ENCODE data around the gene SENP6. TPM values are rescaled to one million over a fixed set of nuclear protein-coding genes. Genes with fewer than 3 reads are reported as not detected.
"Not testable (repeated sequence)": the region's sequence is repeated elsewhere in the genome, so short reads cannot be mapped to it uniquely, and the experiment has no call there.

The SENP6 gene
- total RNA-seq, 2 experiments from 2014 or later: 58.6 to 59.2 TPM

DNA sequence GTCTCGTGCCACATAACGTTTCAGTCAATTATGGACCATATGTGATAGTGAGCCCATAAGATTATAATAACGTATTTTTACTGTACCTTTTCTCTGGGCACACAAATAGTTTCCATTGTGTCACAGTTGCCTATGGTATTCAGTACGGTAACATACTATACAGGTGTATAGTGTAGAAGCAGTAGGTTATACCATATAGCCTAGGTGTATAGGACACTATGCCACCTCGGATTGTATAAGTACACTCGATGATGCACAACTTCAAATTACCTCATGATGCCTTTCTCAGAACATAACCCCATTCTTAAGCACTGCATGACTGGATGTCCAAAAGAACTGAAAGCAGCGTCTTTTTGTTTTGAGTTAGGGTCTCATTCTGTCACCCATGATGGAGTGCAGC is 87.9 kb downstream of the SENP6 start:
- Mint-ChIP-seq H3K27me3 (no peaks in the 10 kb centered on the region), H3K36me3 (ENCODE audit: low read depth) (peaks cover 46% of the 10 kb centered on the region), H3K4me3 (no peak overlapping the region), H3K4me1 (peaks cover 15% of the 10 kb centered on the region), H3K9me3 (no peaks in the 10 kb centered on the region), H3K27ac (no peak overlapping the region)
- ChIA-PET POLR2A (no interaction called here), CTCF (no interaction called here)
- DNase-seq: no peak

DNA sequence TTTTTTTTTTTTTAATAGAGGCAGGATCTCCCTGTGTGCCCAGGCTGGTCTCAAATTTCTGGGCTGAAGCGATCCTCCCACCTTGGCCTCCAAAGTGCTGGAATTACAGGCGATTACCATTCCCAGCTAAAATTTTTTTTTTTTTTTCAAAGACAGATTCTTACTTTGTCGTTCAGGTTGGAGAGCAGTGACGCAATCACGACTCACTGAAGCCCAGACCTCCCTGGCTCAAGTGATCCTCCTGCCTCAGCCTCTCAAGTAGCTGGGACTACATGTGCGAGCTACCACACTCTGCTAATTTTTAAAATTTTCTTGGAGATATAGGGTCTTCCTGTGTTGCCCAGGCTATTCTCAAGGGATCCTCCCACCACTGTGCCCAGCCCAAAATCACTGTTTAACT is 89.3 kb downstream of the SENP6 start:
- ChIA-PET CTCF (no interaction called here), POLR2A (interaction anchor here (0.9 kb wide), 1 partner anchor 90 kb away, joined by 3 read pairs; the partner anchor contains the start of gene SENP6)
- Mint-ChIP-seq H3K4me3 (no peak overlapping the region), H3K4me1 (peaks cover 15% of the 10 kb centered on the region), H3K9me3 (no peaks in the 10 kb centered on the region), H3K36me3 (ENCODE audit: low read depth) (peaks cover 39% of the 10 kb centered on the region), H3K27ac (no peak overlapping the region), H3K27me3 (no peaks in the 10 kb centered on the region)
- no peak for DNase-seq

DNA sequence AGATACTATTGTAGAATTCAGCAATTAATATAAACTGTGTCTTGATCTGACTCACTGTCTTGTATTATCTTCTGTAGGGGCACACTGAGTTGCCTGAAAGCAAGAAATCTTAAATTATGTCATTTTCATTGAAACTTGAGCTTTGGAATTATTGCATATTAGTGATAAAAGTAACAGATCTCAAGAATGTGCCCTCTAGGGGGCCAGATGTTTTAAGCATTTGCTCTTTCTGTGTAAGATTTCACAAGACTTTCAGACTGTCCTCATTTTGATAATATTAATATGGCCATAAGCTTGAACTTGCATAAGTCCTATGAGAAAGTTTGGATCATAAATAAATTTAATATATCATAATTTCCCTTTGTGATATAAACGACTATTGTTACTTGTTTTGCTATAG is 91.9 kb downstream of the SENP6 start:
- ChIA-PET CTCF (no interaction called here), POLR2A (no interaction called here)
- Mint-ChIP-seq H3K9me3 (no peaks in the 10 kb centered on the region), H3K4me1 (no peaks in the 10 kb centered on the region), H3K36me3 (ENCODE audit: low read depth) (peaks cover 32% of the 10 kb centered on the region), H3K27me3 (no peaks in the 10 kb centered on the region), H3K27ac (no peak overlapping the region), H3K4me3 (no peak overlapping the region)
- DNase-seq: no peak

DNA sequence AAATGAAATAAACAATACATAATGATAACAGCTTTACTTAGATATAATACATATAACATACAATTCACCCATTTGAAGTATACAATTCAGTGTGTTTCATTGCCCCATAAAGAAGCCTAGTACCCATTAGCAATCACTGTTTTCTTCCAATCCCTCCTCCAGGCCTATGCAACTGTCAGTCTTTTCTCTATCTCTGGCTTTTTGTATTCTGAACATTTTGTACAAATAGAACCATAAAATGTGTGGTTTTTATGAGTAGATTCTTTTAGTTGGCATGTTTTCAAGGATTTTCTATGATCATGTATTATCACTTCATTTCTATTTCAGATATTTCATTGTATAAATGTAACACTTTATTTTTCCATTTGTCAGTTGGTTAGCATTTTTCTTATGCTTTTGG is 92.7 kb downstream of the SENP6 start:
- ChIA-PET POLR2A (no interaction called here), CTCF (no interaction called here)
- H3K4me1 Mint-ChIP-seq: no peaks in the 10 kb centered on the region

DNA sequence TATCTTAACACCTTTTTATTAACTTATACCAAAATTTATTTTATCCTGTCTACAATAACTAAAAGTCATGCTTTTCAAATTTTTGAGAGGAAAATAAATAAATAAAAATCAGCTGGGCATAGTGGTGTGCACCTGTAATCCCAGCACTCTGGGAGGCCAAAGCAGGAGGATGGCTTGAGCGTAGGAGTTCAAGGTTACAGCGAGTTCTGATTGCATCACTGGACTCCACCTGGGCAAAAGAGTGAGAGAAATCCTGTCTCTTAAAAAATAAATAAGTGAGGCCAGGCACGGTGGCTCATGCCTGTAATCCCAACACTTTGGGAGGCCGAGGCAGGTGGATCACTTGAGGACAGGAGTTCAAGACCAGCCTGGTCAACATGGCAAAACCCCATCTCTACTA is 106.7 kb downstream of the SENP6 start:
- H3K27ac Mint-ChIP-seq, CTCF ChIA-PET, POLR2A ChIA-PET, H3K9me3 Mint-ChIP-seq, H3K4me1 Mint-ChIP-seq, DNase-seq, H3K27me3 Mint-ChIP-seq, H3K4me3 Mint-ChIP-seq: not testable (repeated sequence)
- H3K36me3 Mint-ChIP-seq (ENCODE audit: low read depth): peaks cover 39% of the 10 kb centered on the region

More for the DNA sequence above, 92.7 kb downstream of the SENP6 start:
- H3K36me3 Mint-ChIP-seq (ENCODE audit: low read depth): peaks cover 31% of the 10 kb centered on the region
- H3K4me3 Mint-ChIP-seq: no peak overlapping the region
- no peaks in the 10 kb centered on the region for H3K27me3 Mint-ChIP-seq
- no peak overlapping the region for H3K27ac Mint-ChIP-seq
- no peak for DNase-seq
- no peaks in the 10 kb centered on the region for H3K9me3 Mint-ChIP-seq

DNA sequence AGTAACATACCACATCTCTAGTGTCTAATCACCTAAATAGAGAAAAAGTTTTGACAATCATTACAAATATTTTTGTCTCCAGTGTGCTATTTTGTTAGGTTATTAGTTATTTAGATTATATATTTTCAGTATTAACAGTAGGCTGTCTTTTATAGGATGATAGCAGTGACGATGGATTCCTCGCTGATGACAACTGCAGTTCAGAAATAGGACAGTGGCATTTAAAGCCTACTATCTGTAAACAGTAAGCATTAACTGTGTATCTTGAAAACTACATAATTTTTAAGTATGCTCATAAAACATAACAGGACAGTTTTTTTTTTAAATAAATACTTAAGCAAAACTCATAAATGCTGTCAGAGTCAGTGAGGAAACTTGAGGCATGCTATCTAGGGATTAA is 109.5 kb downstream of the SENP6 start:
- ChIA-PET POLR2A (no interaction called here), CTCF (no interaction called here)
- no peak overlapping the region for H3K27ac Mint-ChIP-seq
- no peak for DNase-seq
- H3K9me3 Mint-ChIP-seq: no peaks in the 10 kb centered on the region
- no peaks in the 10 kb centered on the region for H3K27me3 Mint-ChIP-seq
- no peak overlapping the region for H3K4me3 Mint-ChIP-seq
- no peaks in the 10 kb centered on the region for H3K4me1 Mint-ChIP-seq
- peaks cover 39% of the 10 kb centered on the region for H3K36me3 Mint-ChIP-seq (ENCODE audit: low read depth)

DNA sequence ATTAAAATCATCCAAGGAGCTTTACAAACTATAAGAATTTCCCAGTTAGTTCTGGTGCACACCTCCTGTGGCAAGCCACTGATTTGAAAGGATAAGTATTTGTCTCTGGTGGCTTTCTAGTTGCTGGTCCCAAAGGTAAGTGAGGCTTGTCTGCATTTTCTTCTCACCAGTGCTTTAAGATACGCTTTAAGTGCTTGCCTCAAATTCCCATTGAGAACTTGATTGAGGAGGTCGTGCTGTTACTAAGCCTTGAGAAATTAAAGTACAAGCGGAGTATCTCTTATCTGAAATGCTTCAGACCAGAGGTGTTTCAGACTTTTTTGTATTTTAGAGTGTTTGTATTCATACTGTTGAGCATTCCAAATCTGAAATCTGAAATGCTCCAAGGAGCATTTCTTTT is 117.5 kb downstream of the SENP6 start:
- POLR2A ChIA-PET: no interaction called here
- Mint-ChIP-seq H3K4me1 (no peaks in the 10 kb centered on the region), H3K27ac (no peak overlapping the region), H3K4me3 (no peak overlapping the region), H3K36me3 (ENCODE audit: low read depth) (peaks cover 16% of the 10 kb centered on the region), H3K27me3 (no peaks in the 10 kb centered on the region), H3K9me3 (no peaks in the 10 kb centered on the region)
- CTCF ChIA-PET: no interaction called here
- no peak for DNase-seq

DNA sequence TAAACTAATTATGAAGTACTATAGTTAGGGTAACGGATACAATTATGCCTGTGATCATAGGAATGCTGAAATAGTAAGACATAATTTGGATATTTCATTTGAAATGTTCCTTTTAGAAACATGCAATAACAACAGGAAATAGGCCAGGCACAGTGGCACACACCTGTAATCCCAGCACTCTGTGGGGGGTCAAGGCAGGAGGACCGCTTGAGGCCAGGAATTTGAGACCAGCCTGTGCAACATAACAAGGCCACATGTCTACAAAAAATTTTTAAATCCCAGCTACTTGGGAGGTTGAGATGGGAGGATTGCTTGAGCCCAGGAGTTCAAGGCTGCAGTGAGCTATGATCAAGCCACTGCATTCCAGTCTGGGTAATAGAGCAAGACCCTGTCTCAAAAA is 121.7 kb downstream of the SENP6 start:
- H3K27me3 Mint-ChIP-seq: no peaks in the 10 kb centered on the region
- POLR2A ChIA-PET: no interaction called here

DNA sequence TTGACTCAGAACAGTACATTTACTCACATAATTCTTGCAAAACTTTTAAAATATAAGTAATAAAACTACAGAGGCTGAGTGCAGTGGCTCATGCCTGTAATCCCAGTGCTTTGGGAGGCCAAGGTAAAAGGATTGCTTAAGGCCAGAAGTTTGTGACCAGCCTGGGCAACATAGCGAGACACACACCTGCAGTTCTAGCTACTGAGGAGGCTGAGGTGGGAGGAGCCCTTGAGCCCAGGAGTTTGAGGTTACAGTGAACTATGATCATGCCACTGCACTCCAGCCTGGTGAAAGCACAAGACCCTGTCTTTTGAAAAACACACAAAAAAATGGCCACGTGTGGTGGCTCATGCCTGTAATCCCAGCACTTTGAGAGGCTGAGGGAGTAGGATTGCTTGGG is 125.5 kb downstream of the SENP6 start:
- ChIA-PET POLR2A (no interaction called here), CTCF (no interaction called here)
- Mint-ChIP-seq H3K27me3 (no peaks in the 10 kb centered on the region), H3K4me3 (no peak overlapping the region), H3K27ac (no peak overlapping the region), H3K4me1 (no peaks in the 10 kb centered on the region), H3K9me3 (no peaks in the 10 kb centered on the region), H3K36me3 (ENCODE audit: low read depth) (no peaks in the 10 kb centered on the region)
- DNase-seq: no peak

More for the DNA sequence above, 121.7 kb downstream of the SENP6 start:
- H3K27ac Mint-ChIP-seq: no peak overlapping the region
- no peaks in the 10 kb centered on the region for H3K36me3 Mint-ChIP-seq (ENCODE audit: low read depth)
- no peak overlapping the region for H3K4me3 Mint-ChIP-seq
- H3K9me3 Mint-ChIP-seq: no peaks in the 10 kb centered on the region
- no peaks in the 10 kb centered on the region for H3K4me1 Mint-ChIP-seq
- CTCF ChIA-PET: no interaction called here
- DNase-seq: no peak

DNA sequence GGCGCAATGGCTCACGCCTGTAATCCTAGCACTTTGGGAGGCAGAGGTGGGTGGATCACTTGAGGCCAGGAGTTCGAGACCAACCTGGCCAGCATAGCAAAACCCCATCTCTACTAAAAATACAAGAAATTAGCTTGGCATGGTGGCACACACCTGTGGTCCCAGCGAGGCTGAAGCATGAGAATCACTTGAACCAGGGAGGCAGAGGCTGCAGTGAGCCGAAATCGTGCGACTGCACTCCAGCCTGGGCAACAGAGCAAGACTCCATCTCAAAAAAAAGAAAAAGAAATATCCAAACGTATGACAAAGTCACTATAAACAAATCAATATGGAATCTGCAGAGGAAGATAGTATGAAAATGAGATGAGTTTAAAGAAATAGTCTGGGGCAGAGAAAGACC is 129.3 kb downstream of the SENP6 start:
- DNase-seq; H3K36me3 Mint-ChIP-seq (ENCODE audit: low read depth); H3K4me1 Mint-ChIP-seq; H3K27ac Mint-ChIP-seq; H3K27me3 Mint-ChIP-seq; H3K9me3 Mint-ChIP-seq; CTCF ChIA-PET; H3K4me3 Mint-ChIP-seq; POLR2A ChIA-PET: not testable (repeated sequence)

DNA sequence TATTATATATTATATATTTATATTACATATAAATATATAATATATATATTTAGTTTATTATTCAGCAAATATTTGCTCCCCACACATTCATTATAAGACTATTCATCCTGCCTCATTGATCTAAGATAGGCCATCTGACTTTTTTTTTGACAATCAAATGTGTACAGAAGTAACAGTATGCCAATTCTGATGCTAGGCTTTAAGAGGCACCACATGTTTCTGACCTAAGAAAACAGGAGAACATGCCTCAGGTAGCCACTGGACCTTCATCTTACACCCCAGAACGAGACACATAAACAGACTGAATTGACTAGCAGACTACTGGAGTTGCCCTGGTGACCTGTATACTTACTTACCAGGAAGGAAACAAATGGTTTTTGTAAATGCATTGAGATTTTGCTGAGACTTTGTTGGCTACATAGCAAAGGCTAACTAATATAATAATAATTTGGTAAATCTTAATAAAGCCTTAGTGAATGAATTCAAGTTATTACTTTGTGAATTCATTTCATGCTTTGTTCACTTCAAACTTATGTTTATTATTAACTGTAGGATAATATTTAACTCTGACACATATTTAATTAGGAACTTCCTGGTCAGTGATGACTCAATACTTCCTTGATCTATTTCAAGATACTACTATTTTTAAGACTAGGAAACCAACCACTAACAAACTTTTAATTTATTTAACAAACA is 134.0 kb downstream of the SENP6 start:
- Mint-ChIP-seq H3K27me3 (no peaks in the 10 kb centered on the region), H3K27ac (no peak overlapping the region), H3K9me3 (no peaks in the 10 kb centered on the region), H3K36me3 (ENCODE audit: low read depth) (no peaks in the 10 kb centered on the region), H3K4me3 (no peak overlapping the region), H3K4me1 (no peaks in the 10 kb centered on the region)
- ChIA-PET CTCF (interaction anchor here (0.6 kb wide), 1 partner anchor 239 kb away, joined by 3 read pairs; no protein-coding TSS in a partner anchor), POLR2A (no interaction called here)
- DNase-seq: no peak

DNA sequence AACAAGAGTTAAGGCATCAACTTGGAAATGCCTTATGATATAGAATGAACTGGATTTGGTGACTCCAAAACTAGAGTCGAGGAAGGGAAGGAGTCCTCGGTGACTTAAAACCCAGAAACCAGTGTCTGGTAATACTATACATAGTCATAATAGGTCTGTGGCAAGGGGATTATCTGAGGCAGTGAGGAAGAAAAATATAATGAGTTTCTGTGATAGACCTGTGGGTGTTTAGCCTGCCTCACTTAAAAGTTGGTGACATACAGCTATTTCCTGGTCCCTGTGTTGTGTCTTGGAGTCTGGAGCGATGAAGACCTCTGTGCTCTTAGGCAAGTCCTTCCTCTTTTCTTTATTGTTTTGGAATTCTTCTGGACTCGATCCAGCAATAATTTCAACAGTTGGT is 142.3 kb downstream of the SENP6 start:
- no peak for DNase-seq
- Mint-ChIP-seq H3K27me3 (peaks cover 19% of the 10 kb centered on the region), H3K27ac (no peak overlapping the region), H3K4me3 (no peak overlapping the region), H3K36me3 (ENCODE audit: low read depth) (no peaks in the 10 kb centered on the region), H3K9me3 (no peaks in the 10 kb centered on the region), H3K4me1 (peaks cover 7% of the 10 kb centered on the region)
- ChIA-PET POLR2A (no interaction called here), CTCF (no interaction called here)

DNA sequence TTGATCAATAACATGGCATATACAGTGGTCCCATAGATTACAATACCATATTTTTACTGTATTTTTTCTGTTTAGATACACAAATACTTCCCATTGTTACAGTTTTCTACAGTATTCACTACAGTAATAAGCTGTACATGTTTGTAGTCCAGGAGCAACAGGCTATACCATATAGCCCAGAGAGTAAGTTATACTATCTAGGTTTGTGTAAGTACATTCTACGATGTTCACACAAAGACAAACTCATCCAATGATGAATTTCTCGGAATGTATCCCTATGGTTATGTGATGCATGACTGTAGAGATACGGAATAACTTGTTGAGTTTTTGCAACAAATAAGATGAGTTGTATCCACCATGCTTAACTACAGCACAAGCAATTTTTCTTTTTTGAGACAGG is 143.7 kb downstream of the SENP6 start:
- CTCF ChIA-PET: no interaction called here
- H3K36me3 Mint-ChIP-seq (ENCODE audit: low read depth): no peaks in the 10 kb centered on the region
- DNase-seq: no peak
- H3K27me3 Mint-ChIP-seq: peaks cover 23% of the 10 kb centered on the region
- H3K9me3 Mint-ChIP-seq: no peaks in the 10 kb centered on the region
- H3K4me1 Mint-ChIP-seq: peaks cover 9% of the 10 kb centered on the region
- no peak overlapping the region for H3K4me3 Mint-ChIP-seq
- POLR2A ChIA-PET: no interaction called here
- H3K27ac Mint-ChIP-seq: no peak overlapping the region

DNA sequence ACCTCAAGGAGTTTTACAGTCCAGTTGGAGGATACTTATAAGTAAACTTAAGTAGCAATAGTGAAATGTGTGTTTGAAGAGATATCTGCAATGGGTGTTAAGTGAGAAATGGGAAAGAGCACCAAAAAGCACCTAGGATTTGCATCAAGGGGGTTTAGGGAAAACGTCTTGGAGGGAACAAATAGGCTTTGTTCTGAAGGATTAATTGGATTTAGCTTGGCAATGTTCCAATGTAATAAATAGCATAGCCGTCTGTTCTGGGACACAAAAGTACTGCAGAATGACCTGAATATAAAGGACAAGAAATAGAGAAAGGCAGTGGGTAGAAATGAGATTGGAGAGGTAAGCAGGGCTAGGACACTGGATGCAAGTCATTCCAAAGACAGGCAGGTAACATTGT is 144.5 kb downstream of the SENP6 start:
- POLR2A ChIA-PET: no interaction called here
- Mint-ChIP-seq H3K4me1 (peaks cover 12% of the 10 kb centered on the region), H3K27ac (no peak overlapping the region), H3K9me3 (no peaks in the 10 kb centered on the region), H3K4me3 (no peak overlapping the region), H3K36me3 (ENCODE audit: low read depth) (no peaks in the 10 kb centered on the region), H3K27me3 (peaks cover 28% of the 10 kb centered on the region)
- DNase-seq: no peak
- CTCF ChIA-PET: no interaction called here
